Keratinocyte (primary cell): ENCODE data around the gene KDM3B. TPM values are rescaled to one million over a fixed set of nuclear protein-coding genes. Genes with fewer than 3 reads are reported as not detected.
A peak's percentile ranks its signal among the peaks of the same experiment; 100 is the strongest.
"Not testable (repeated sequence)": the region's sequence is repeated elsewhere in the genome, so short reads cannot be mapped to it uniquely, and the experiment has no call there.

ENCODE experiments used
- DNase-seq: peaks from one replicate; pipeline ENCODE4 v3.0.0-alpha.2; 2011; ENCODE audit warnings: low read depth, missing footprints, low spot score
- FAIRE-seq: peaks from 2 replicates; lab custom pipeline; 2011; peaks lifted over from hg19 to GRCh38; lab: Jason Lieb, UNC
- H2AFZ ChIP-seq: 2 replicates; pipeline ENCODE4 v1.6.0; 2012; ENCODE audit warnings: low read length, control low read depth, inconsistent platforms; ENCODE audit not compliant: control insufficient read depth
- H3K27ac ChIP-seq: 2 replicates; pipeline ENCODE4 v1.5.1; 2011; ENCODE audit warnings: low read length; ENCODE audit not compliant: control insufficient read depth, insufficient read depth
- H3K27me3 ChIP-seq: 3 replicates; pipeline ENCODE4 v1.6.0; 2011; ENCODE audit warnings: low read length; ENCODE audit not compliant: control insufficient read depth, insufficient read depth; ENCODE audit errors: extremely low read depth
- H3K36me3 ChIP-seq, 2 experiments: 2 replicates in 1 of 2; 3 replicates in 1 of 2; pipeline ENCODE4 v1.5.1; 2011; ENCODE audit warnings: low read length in 2 of 2, mild to moderate bottlenecking in 1 of 2; ENCODE audit not compliant: control insufficient read depth in 2 of 2, insufficient read depth in 2 of 2; ENCODE audit errors: extremely low read depth in 1 of 2
- H3K4me1 ChIP-seq: 3 replicates; pipeline ENCODE4 v1.5.1; 2011; ENCODE audit warnings: low read length; ENCODE audit not compliant: control insufficient read depth, insufficient read depth; ENCODE audit errors: extremely low read depth
- H3K4me2 ChIP-seq: 3 replicates; pipeline ENCODE4 v1.6.0; 2011; ENCODE audit warnings: low read depth, low read length; ENCODE audit not compliant: control insufficient read depth, insufficient read depth; ENCODE audit errors: extremely low read depth
- H3K4me3 ChIP-seq, 3 experiments: fragments of 200-600 bp in 1 of 3; sonication (generic) in 1 of 3; 2 replicates in 2 of 3; 3 replicates in 1 of 3; pipeline ENCODE4 v1.5.1; 2011 to 2016; ENCODE audit warnings: low read length in 3 of 3, mild to moderate bottlenecking in 3 of 3, control low read depth in 2 of 3, inconsistent platforms in 1 of 3, low read depth in 1 of 3, mixed read lengths in 1 of 3, mixed run types in 1 of 3, moderate library complexity in 1 of 3; ENCODE audit not compliant: control insufficient read depth in 2 of 3, insufficient read depth in 2 of 3; ENCODE audit errors: extremely low read depth in 1 of 3
- H3K79me2 ChIP-seq: 2 replicates; pipeline ENCODE4 v1.6.0; 2012; ENCODE audit warnings: low read length; ENCODE audit not compliant: control insufficient read depth, insufficient read depth
- H3K9ac ChIP-seq: 3 replicates; pipeline ENCODE4 v1.6.0; 2011; ENCODE audit warnings: low read length; ENCODE audit not compliant: control insufficient read depth, insufficient read depth; ENCODE audit errors: extremely low read depth
- H3K9me1 ChIP-seq: 3 replicates; pipeline ENCODE4 v1.6.0; 2011; ENCODE audit warnings: low read length; ENCODE audit not compliant: control insufficient read depth, insufficient read depth; ENCODE audit errors: extremely low read depth
- H3K9me3 ChIP-seq: 2 replicates; pipeline ENCODE4 v1.5.1; 2012; ENCODE audit warnings: low read depth, low read length; ENCODE audit not compliant: control insufficient read depth
- H4K20me1 ChIP-seq: 3 replicates; pipeline ENCODE4 v1.6.0; 2011; ENCODE audit warnings: low read length; ENCODE audit not compliant: control insufficient read depth, insufficient read depth; ENCODE audit errors: extremely low read depth
- CTCF ChIP-seq, 3 experiments: IDR thresholded peaks in 1 of 3; conservative IDR thresholded peaks in 1 of 3; optimal IDR thresholded peaks in 1 of 3; 2 replicates in 2 of 3; 3 replicates in 1 of 3; pipeline versions ENCODE3 to v1.5.1; 2011; ENCODE audit warnings: low read length in 3 of 3, mild to moderate bottlenecking in 3 of 3, moderate library complexity in 2 of 3, control low read depth in 1 of 3, inconsistent platforms in 1 of 3; ENCODE audit not compliant: insufficient read depth in 2 of 3; ENCODE audit errors: extremely low read depth in 1 of 3
- EZH2 ChIP-seq: IDR thresholded peaks from one replicate; pipeline ENCODE4 v1.6.1; 2012; ENCODE audit warnings: inconsistent platforms, mild to moderate bottlenecking, low read length, moderate library complexity
- dilution Hi-C: fragments of 300-500 bp; cut with MboI; formaldehyde crosslinking; loops from one replicate; pipeline ENCODE4 v1.7.0; 2020; ENCODE audit warnings: low sequenced_read_pairs; ENCODE audit not compliant: extremely low pct_ligation_motif_present
- polyA plus RNA-seq, 5 experiments: library from polyadenylated mRNA; depleted of rRNA in 3 of 5; stranded (reverse) in 3 of 5; stranded (forward) in 1 of 5; unstranded in 1 of 5; fragments of >200 nt; gene quantifications; 1 replicate in 1 of 5; 2 replicates in 3 of 5; 3 replicates in 1 of 5; pipeline versions ENCODE4 v1.2.1 to v1.2.3, GENCODE V29; 2011 to 2012; ENCODE audit warnings: missing spikeins in 2 of 5, low read depth in 1 of 5, low replicate concordance in 1 of 5

The KDM3B gene
- polyA plus RNA-seq, 1 donor (not counting 4 experiments of a cell fraction or from before 2014, with no cell fraction given): 28.8 TPM

- no peak for TF ChIP-seq EZH2
- no peak for TF ChIP-seq CTCF (optimal IDR thresholded peaks at IDR 0.05 in 1 of 3, IDR thresholded peaks at IDR 0.05 in 1 of 3, conservative IDR thresholded peaks at IDR 0.05 in 1 of 3; ENCODE audit: extremely low read depth in 1 of 3, insufficient read depth in 2 of 3, low read length in 3 of 3)
- no peaks in the 10 kb centered on the region for H3K27me3 ChIP-seq
- H2AFZ ChIP-seq: peak overlapping the region; percentile 76
- H3K9ac ChIP-seq: no peak overlapping the region
- DNase-seq (no peak), FAIRE-seq (no peak)
- peak overlapping the region; percentile 23 for H3K4me2 ChIP-seq
- peaks cover 6 to 12% of the 10 kb centered on the region in 2 experiments for H3K36me3 ChIP-seq
- dilution Hi-C loops: no loop called here
- H3K4me3 ChIP-seq: no peak overlapping the region
- H3K79me2 ChIP-seq: no peaks in the 10 kb centered on the region
- peaks cover 2% of the 10 kb centered on the region for H4K20me1 ChIP-seq
- H3K27ac ChIP-seq: no peak overlapping the region
- H3K4me1 ChIP-seq: peaks cover 28% of the 10 kb centered on the region
- no peaks in the 10 kb centered on the region for H3K9me1 ChIP-seq
- H3K9me3 ChIP-seq: no peaks in the 10 kb centered on the region
Observed at GRCh38 chr5:138472353-138472752, 119.9 kb downstream of the KDM3B start.

- H2AFZ ChIP-seq, H3K4me3 ChIP-seq, H4K20me1 ChIP-seq, dilution Hi-C loops, DNase-seq, H3K36me3 ChIP-seq, H3K9ac ChIP-seq, FAIRE-seq, H3K9me1 ChIP-seq, H3K27me3 ChIP-seq, H3K9me3 ChIP-seq, H3K79me2 ChIP-seq, H3K4me2 ChIP-seq, H3K27ac ChIP-seq: not testable (repeated sequence)
- H3K4me1 ChIP-seq: peaks cover 29% of the 10 kb centered on the region
Observed at GRCh38 chr5:138473151-138473550, 120.7 kb downstream of the KDM3B start.

GRCh38 chr5:138476918-138477317 is 124.4 kb downstream of the KDM3B start:
- H3K9me3 ChIP-seq: no peaks in the 10 kb centered on the region
- H4K20me1 ChIP-seq: no peaks in the 10 kb centered on the region
- no peak overlapping the region for H3K4me3 ChIP-seq
- H3K36me3 ChIP-seq: no peaks in the 10 kb centered on the region
- H3K4me2 ChIP-seq: peak overlapping the region; percentile 64
- no peaks in the 10 kb centered on the region for H3K27me3 ChIP-seq
- dilution Hi-C loops: no loop called here
- H3K27ac ChIP-seq: peak overlapping the region; percentile 3
- TF ChIP-seq EZH2: no peak
- TF ChIP-seq CTCF (optimal IDR thresholded peaks at IDR 0.05 in 1 of 3, IDR thresholded peaks at IDR 0.05 in 1 of 3, conservative IDR thresholded peaks at IDR 0.05 in 1 of 3; ENCODE audit: extremely low read depth in 1 of 3, insufficient read depth in 2 of 3, low read length in 3 of 3): no peak
- peaks cover 18% of the 10 kb centered on the region for H3K4me1 ChIP-seq
- DNase-seq: no peak
- H3K79me2 ChIP-seq: no peaks in the 10 kb centered on the region
- no peak for FAIRE-seq
- peak overlapping the region; percentile 76 for H2AFZ ChIP-seq
- no peak overlapping the region for H3K9ac ChIP-seq
- no peaks in the 10 kb centered on the region for H3K9me1 ChIP-seq
